Mononuclear cell (primary cell): ENCODE measurements around the gene SALL1. TPM values are rescaled to one million over a fixed set of nuclear protein-coding genes. Genes with fewer than 3 reads are reported as not detected.

Experiments used
- H3K27me3 ChIP-seq: 2 replicates; pipeline ENCODE4 v1.6.0; 2011; ENCODE audit warnings: low read length, control low read depth; ENCODE audit not compliant: insufficient read depth
- H3K4me1 ChIP-seq: 2 replicates; pipeline ENCODE4 v1.5.1; 2011; ENCODE audit warnings: mild to moderate bottlenecking, low read length, control low read depth; ENCODE audit not compliant: insufficient read depth
- H3K4me3 ChIP-seq: 2 replicates; pipeline ENCODE4 v1.5.1; 2011; ENCODE audit warnings: mild to moderate bottlenecking, low read length, moderate library complexity
- H3K9me3 ChIP-seq: 2 replicates; pipeline ENCODE4 v1.5.1; 2011; ENCODE audit warnings: low read depth, mild to moderate bottlenecking, control low read depth, low read length
- total RNA-seq: library from RNA; depleted of rRNA; stranded (reverse); fragments of >200 nt; gene quantifications from one replicate; pipeline ENCODE4 v1.2.3, GENCODE V29; 2012

SALL1 gene
- total RNA-seq, 1 donor: not detected

DNA sequence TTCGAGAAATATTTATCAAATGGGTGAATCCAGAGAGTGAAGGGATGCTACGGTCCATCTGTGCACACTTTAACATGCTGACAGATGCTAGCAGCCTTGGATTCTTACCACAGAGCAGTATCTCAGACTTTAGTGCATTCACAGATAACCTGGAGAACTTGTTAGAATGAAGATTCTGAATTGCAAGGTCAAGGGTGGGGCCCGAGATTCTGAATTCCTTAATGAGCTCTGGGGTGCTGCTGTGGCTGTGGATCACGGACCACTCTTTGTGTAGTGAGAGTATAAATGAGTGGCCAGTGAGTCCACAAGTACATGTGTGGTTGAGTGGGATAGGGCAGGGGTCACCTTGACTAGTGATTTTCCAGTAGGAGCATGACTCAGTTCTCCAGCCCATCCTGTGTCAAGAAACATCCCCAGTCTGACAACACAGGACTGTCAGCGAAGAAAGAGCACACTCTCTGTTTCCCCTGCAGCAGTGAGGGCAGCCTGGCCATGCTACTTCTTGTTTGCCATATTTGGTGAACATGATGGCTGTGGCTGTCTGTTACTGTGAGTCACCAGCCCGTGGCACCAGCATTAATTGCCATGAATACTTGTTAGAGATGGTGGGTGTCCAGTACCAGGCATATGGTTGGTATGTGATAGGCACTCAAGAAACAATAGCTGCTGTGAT, 13.0 kb upstream of the SALL1 start:
- Histone ChIP-seq H3K4me3 (no peak overlapping the region), H3K9me3 (no peaks in the 10 kb centered on the region), H3K27me3 (no peaks in the 10 kb centered on the region), H3K4me1 (no peaks in the 10 kb centered on the region)

DNA sequence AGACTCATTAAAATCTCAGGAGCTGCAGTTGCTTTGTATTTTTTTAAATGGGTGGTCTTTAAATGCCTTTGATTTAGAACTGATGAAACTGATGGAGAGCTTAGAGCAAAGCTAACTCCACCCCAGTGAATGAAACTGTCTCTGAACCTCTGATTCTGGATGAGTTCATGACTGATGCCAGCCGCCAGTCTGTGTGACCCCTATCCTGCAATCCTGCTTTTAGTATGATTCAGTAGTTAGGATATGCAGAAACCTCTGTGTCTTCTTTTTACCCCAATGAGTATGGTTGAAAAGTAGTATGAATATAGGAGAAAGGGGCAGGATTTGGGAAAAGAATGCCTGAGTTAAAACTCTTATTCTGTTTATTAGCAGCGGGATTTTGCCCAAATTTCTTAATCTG, 12.3 kb upstream of the SALL1 start:
- Histone ChIP-seq H3K4me1 (no peaks in the 10 kb centered on the region), H3K27me3 (no peaks in the 10 kb centered on the region), H3K4me3 (no peak overlapping the region), H3K9me3 (no peaks in the 10 kb centered on the region)

DNA sequence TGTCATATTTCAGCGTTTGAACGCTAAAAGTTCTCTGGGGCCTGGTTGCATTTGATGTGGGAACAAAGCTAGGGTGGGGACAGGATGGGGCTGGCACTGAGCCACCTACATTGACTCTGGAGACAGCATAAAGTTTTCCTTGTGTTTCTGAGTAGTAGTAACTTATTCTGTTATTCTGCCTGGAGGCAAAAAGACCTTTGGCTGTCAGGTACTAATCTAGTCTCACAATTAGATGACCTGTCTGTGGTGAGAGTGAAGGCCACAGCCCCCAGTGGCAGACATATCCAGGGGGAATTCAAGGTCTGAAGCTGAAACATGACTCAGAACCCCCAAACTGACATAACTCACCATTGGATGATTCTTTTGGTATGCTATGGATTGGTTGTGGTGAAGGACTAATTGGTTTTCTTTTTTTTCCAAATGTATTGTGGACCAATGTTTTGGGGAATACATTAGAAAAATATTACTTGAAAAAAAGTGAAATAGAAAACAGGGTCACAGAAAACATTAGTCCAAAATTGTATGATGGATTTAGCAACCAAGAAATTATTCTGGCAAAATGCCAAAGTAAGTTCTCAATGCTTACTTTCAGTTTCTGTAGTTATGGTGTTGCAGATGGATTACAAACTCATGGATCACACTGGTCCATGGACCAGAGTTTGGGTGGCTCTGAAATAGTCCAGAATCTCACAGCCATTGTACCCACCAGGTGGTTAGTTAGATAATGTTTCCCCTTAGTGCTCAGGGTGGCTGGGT, 10.5 kb upstream of the SALL1 start:
- Histone ChIP-seq H3K4me1 (no peaks in the 10 kb centered on the region), H3K4me3 (no peak overlapping the region), H3K9me3 (no peaks in the 10 kb centered on the region), H3K27me3 (peaks cover 14% of the 10 kb centered on the region)

DNA sequence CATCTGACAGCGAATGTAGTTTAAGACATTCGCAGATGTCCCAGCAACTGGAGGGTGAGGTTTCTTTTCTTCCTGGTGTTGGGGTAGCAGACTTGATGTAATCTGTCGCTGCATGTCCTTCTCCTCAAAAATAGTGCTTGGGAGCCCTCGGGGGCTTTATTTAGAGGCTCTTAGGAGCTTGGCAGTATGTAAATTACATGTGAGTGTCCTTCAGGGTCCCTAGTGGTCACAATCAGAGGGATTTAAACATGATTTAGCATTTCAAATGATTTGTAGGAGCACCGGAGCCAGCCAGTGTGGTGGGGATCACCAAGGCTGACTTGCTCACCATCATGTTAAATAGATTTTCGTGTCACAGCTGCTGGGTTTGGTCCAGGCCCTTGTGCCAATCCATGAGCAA, 8.8 kb upstream of the SALL1 start:
- Histone ChIP-seq H3K27me3 (peaks cover 30% of the 10 kb centered on the region), H3K9me3 (no peaks in the 10 kb centered on the region), H3K4me3 (no peak overlapping the region), H3K4me1 (no peaks in the 10 kb centered on the region)

DNA sequence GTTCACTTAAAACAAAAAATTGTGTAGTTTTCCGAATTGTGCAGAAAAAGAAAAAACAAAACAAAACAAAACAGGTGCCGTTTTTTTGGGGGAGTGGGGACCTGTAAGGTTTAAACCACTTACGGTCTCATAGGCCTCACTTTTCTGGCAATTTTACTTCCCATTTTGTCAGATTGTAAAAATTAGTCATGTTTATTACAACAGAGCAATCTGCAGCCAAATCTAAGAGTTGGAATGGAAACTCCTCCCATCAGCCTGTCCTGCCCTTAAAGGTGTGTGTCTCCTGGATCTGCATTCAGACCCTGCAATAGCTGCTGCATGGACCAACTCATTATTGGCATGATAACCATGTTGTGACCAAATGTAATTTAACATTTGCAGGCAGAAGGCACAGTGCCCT, 8.2 kb upstream of the SALL1 start:
- Histone ChIP-seq H3K27me3 (peaks cover 33% of the 10 kb centered on the region), H3K9me3 (no peaks in the 10 kb centered on the region)

DNA sequence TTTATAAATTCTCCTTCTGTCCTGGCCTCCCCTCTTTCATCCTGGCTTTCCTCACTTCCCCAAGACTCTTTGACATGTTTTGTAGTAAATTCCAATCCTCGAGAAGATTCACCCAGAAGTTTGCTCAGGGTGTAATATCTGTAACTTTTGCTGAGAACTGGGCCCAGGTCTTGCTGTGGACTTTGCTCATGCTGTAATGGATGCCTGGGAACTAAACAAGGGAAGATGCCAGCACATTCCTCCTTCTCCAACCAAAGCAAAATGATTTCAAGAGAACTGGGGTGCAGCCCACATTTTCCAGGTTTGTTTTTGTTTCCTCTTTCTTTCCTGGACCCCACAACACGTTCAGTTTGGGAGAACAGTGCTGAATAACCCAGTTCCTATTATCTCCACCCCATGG, 6.6 kb upstream of the SALL1 start:
- H3K27me3 ChIP-seq: peaks cover 45% of the 10 kb centered on the region

More for the DNA sequence above, 8.2 kb upstream of the SALL1 start:
- H3K4me1 ChIP-seq: no peaks in the 10 kb centered on the region
- H3K4me3 ChIP-seq: no peak overlapping the region

DNA sequence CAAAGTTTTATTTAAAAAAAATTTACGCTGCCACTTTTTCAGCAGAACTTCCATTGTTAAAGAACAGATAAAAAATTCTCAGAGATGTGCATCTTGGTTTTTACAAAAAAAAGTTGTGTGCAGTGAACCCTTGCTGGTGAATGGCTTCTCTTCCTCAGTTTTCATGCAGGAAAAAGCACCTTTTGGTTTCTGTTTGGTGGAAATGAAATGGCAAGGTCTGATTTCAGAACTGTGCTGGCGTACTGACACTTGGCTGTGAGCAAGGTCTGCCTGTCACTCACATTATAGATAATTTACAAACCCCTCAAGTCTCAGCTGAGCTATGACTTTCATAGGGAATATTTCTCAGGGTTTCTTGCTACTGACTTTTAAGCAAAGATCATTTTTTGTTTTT, 5.7 kb upstream of the SALL1 start:
- Histone ChIP-seq H3K27me3 (peaks cover 46% of the 10 kb centered on the region), H3K4me1 (no peaks in the 10 kb centered on the region), H3K4me3 (no peak overlapping the region), H3K9me3 (no peaks in the 10 kb centered on the region)

More for the DNA sequence above, 6.6 kb upstream of the SALL1 start:
- no peaks in the 10 kb centered on the region for H3K9me3 ChIP-seq
- no peaks in the 10 kb centered on the region for H3K4me1 ChIP-seq
- no peak overlapping the region for H3K4me3 ChIP-seq

DNA sequence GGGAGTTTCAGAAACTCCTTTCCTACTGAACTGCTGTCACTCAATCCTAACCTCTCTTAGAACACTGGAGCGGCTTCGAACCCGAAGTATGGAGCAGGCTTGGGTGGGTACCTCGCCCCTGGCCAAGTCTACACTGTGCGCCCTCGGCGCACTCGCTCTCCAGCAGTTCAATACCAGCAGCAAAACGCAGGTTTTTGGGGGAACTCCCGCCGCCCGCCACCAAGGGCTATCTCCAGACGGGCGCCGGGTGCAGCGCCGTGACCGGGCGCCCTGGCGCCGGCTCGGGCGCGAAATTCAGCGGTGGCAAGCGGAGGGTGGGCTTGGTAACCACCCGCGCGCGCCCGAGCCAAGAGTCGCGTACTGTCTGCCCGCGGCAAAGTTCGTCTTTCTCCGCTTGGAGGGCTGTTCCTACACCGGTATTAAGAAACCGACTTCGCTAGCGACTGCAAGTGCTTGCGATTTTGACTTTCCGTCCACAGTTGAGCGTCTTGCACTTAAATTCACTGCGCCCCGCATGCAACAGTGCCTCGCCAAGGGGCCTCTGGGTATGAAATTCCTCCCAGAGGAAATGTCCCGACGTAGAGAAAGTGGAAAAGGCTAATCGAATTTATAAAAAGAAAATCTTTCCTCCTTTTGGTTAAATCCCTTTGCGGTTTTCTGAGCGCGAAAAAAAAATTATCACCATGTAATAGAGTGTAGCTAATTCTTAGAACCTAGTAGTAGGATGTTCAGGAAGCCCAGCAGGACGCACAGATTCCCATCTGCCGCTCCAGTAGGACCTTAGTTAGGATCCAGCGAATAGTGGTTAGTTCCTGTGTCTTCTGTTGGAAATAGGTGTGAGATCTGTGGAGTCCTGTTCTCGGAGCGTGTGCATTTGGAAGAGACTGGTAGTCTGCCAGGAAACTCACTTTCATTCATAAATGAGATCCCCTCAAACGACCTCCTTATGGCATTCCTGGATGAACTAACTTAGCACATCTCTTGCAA, 5.0 kb upstream of the SALL1 start:
- H3K4me3 ChIP-seq: no peak overlapping the region
- no peaks in the 10 kb centered on the region for H3K4me1 ChIP-seq
- no peaks in the 10 kb centered on the region for H3K9me3 ChIP-seq
- H3K27me3 ChIP-seq: peaks cover 46% of the 10 kb centered on the region

DNA sequence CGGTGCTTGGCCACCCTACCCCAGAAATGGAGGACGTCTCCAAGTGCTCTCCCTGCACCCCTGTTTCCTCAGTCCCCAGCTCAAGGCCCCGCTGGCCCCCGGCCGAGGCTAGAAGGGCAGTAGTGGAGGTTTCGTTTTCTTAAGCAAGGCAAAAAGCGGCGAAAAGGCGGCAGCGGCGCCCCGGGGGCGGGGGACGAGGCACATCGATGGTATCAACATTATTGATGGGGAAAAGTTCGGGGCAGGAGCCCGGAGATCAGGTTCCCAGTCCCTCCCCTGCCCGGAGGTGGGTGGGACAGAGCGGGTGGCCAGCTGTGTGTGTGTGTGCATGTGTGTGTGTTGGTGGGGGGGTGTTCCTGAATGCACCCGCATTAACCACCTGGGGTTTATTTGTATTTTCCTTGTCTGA, 4.1 kb upstream of the SALL1 start:
- Histone ChIP-seq H3K4me1 (no peaks in the 10 kb centered on the region), H3K9me3 (no peaks in the 10 kb centered on the region), H3K4me3 (no peak overlapping the region), H3K27me3 (peaks cover 54% of the 10 kb centered on the region)

DNA sequence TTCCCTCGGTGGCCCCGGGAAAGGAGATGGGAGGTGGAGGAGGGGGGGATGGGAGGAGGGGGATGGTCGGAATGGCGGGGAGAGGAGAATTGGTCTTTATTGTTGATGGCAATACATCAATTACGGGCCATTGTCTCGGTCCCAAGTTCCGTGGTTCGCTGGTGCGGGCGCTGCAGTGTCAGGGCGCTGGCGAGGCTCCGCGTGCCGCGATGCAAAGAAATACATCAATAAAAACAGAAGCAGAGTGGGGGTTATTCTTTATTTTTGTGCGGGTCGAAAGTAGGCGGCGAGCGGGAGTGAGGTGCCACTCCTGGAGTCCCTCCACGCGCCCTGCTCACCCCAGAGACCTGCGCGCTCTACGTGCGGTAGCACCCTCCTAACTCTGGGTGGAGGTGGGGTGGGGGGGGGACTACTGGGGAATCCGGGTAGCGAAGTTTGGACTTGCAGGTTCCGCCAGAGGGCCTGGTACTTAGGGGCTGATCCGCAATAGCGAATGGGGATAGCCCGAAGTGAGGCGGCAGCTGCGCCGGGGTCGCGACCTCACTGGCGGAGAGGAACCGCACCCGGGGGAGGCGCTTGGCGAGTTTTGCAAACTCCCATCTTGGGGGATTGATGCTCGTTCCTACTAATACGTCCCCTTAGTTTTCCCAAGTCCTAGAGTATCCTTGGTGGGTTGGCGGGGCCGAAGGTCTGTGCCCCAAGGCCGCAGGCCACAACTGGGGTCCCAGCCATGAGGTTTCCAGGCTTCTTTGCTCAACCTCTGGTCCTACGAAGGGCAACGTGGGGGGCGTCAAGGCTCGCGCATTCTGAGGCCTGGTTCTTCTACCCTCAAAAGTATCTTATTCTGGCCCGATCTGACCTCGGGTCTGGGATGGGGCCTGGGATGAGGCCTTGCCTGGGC, 3.5 kb upstream of the SALL1 start:
- H3K27me3 ChIP-seq: peaks cover 61% of the 10 kb centered on the region
- no peaks in the 10 kb centered on the region for H3K4me1 ChIP-seq
- H3K4me3 ChIP-seq: no peak overlapping the region
- H3K9me3 ChIP-seq: no peaks in the 10 kb centered on the region

DNA sequence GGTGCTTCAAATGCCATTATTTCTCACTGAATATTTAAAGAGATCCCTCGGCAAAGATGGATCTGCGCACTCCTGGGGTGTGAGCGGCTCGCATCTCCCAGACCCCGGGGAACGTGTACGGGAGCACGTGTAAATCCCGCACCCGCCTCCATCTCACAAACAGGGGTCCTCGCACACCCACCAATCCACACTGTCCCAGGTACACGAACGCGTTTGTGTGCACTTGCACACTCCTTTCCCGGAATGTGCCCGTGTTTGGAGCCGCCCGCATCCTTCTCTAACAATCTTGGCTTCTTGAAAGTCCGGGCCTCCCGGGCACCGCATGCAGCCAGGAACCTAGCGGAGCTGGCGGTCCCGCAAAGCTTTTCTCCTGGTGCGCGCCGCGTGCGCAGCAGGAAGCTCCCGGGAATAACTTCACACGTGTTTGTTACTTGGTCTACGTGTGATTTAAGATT, 2.5 kb upstream of the SALL1 start:
- Histone ChIP-seq H3K4me1 (no peaks in the 10 kb centered on the region), H3K9me3 (no peaks in the 10 kb centered on the region), H3K27me3 (peaks cover 70% of the 10 kb centered on the region), H3K4me3 (no peak overlapping the region)

DNA sequence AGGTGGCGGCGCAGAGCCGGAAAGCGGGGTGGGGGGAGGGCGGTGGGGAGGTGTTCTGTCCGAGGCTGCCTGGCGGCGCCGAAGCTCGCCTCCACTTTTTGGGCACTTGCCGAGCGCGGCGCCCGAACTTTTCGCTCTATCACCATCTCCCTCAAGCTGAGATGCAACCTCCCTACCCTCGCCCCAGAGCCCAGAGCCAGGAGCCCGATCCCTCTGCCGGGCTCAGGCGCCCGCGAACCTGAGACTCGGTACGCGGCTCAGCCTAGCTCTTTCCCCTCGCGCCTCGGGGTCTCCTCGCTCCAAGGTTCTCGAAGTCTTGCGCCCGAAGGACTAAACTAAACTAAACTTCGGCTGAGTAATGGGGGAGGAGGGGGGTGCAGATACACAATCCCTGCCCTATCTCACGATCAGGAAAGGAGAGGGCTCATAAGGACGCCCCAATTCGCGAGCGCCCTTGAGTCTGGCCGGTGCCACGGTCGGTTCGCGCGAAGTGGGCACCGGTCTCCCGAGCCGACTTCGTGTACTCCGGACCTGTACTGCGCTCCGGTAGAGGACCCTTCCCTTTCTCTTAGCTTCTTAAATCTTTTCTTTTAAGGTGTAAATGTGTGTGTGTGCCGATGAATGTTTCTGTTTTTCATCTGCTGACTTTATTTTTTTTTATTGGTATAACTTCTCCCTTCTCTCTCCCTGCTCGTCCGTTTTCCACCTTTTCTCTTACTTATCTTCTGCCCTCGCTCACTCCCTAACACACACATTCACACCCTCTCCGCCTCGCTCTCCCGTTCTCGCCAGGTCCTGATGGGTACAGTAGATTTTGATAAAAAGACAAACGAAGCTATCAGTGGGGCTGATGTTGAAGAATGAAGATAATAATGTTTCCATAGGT, 1.9 kb upstream of the SALL1 start:
- H3K4me1 ChIP-seq: no peaks in the 10 kb centered on the region
- H3K4me3 ChIP-seq: no peak overlapping the region
- H3K27me3 ChIP-seq: peaks cover 75% of the 10 kb centered on the region
- H3K9me3 ChIP-seq: no peaks in the 10 kb centered on the region

DNA sequence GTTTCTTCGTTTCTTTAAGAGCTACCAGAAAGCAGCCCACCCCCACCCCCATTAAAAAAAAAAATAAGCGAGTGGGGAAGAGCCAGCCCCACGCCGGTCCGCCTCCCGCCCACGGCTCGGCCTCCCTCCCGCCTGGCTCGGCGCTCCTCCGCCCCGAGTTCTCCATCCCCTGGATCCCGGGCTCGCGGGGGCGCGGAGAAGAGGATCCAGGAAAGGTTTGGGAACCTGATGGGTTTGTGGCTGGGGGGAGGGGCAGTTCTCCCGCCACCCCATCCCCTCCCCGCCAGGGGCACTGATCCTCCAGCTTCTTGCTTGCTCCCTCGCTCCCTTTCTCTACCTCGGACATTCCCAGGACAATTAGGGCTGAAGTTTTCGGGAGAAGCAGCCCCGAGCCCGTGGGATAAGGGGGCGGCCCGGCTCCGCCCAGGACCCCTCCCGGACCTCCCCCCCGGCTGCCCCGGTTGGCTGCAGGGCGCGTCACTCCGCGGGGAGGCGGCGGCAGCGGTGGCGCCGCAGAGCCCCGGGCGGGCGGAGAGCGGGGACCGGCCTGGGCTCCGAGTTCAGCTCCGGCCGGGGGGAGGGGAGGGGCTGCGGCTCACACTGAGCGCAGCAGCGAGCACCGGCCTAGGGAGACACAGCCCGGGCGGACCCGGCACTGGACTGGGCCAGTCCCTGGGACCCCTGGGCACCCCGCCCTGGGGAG, 1.0 kb upstream of the SALL1 start:
- Histone ChIP-seq H3K4me1 (no peaks in the 10 kb centered on the region), H3K9me3 (no peaks in the 10 kb centered on the region), H3K27me3 (peaks cover 76% of the 10 kb centered on the region), H3K4me3 (no peak overlapping the region)
